MM.1S (cell line): ENCODE measurements around the gene NXN.
"Not testable (repeated sequence)": the region's sequence is repeated elsewhere in the genome, so short reads cannot be mapped to it uniquely, and the experiment has no call there.

ENCODE experiments used
- DNase-seq: peaks from one replicate; pipeline ENCODE4 v3.0.0-alpha.2; 2015
- H2AFZ ChIP-seq: fragments of 300-600 bp; sonication (generic); 2 replicates; pipeline ENCODE4 v1.6.0; 2016; ENCODE audit warnings: antibody characterized with exemption, low read length
- H3F3A ChIP-seq: fragments of 300-600 bp; sonication (generic); 2 replicates; pipeline ENCODE4 v1.6.1; 2016; ENCODE audit warnings: mild to moderate bottlenecking, antibody characterized with exemption, low read length, moderate library complexity, mixed read lengths; ENCODE audit not compliant: insufficient read depth
- H3K27ac ChIP-seq: fragments of 300-600 bp; sonication (generic); 2 replicates; pipeline ENCODE4 v1.5.1; 2016; ENCODE audit warnings: mild to moderate bottlenecking, low read length
- H3K27me3 ChIP-seq: fragments of 300-600 bp; sonication (generic); replicated peaks from 2 replicates; pipeline ENCODE4 v1.6.0; 2016; ENCODE audit warnings: low read length; ENCODE audit not compliant: insufficient read depth
- H3K36me3 ChIP-seq: fragments of 300-600 bp; sonication (generic); replicated peaks from 2 replicates; pipeline ENCODE4 v1.6.1; 2016; ENCODE audit warnings: mild to moderate bottlenecking, low read length, mixed read lengths; ENCODE audit not compliant: insufficient read depth
- H3K4me1 ChIP-seq: fragments of 300-600 bp; sonication (generic); 2 replicates; pipeline ENCODE4 v1.6.1; 2016; ENCODE audit warnings: low read length, mixed read lengths
- H3K4me2 ChIP-seq: fragments of 300-600 bp; sonication (generic); 2 replicates; pipeline ENCODE4 v1.6.0; 2016; ENCODE audit warnings: low read depth, low read length
- H3K4me3 ChIP-seq: fragments of 300-600 bp; sonication (generic); 2 replicates; pipeline ENCODE4 v1.5.1; 2016; ENCODE audit warnings: low read length, mixed read lengths
- H3K79me2 ChIP-seq: fragments of 300-600 bp; sonication (generic); 2 replicates; pipeline ENCODE4 v1.6.1; 2016; ENCODE audit warnings: mixed run types, low read length, mixed read lengths
- H3K9ac ChIP-seq: fragments of 300-600 bp; sonication (generic); 2 replicates; pipeline ENCODE4 v1.6.1; 2016; ENCODE audit warnings: low read length, mixed read lengths
- H3K9me2 ChIP-seq: fragments of 300-600 bp; sonication (generic); replicated peaks from 2 replicates; pipeline ENCODE4 v1.6.1; 2016; ENCODE audit warnings: mild to moderate bottlenecking, low read length, mixed read lengths; ENCODE audit not compliant: insufficient read depth
- H3K9me3 ChIP-seq: fragments of 300-600 bp; sonication (generic); replicated peaks from 2 replicates; pipeline ENCODE4 v1.6.1; 2016; ENCODE audit warnings: mild to moderate bottlenecking, low read length, mixed read lengths; ENCODE audit not compliant: insufficient read depth
- H4K20me1 ChIP-seq: fragments of 300-600 bp; sonication (generic); 2 replicates; pipeline ENCODE4 v1.6.1; 2016; ENCODE audit warnings: mild to moderate bottlenecking, low read length, moderate library complexity, mixed read lengths; ENCODE audit not compliant: insufficient read depth
- EZH2 ChIP-seq: fragments of 300-600 bp; sonication (generic); optimal IDR thresholded peaks from 2 replicates; pipeline ENCODE3; 2017; ENCODE audit warnings: low read depth, mild to moderate bottlenecking, antibody characterized with exemption, low read length, mixed read lengths
- EZH2phosphoT487 ChIP-seq: fragments of 300-600 bp; sonication (generic); IDR thresholded peaks from 2 replicates; pipeline ENCODE4 v1.6.1; 2018; ENCODE audit warnings: antibody characterized with exemption, low read length
- TF ChIP-seq, protein P1 (sequence below): fragments of 300-600 bp; sonication (generic); IDR thresholded peaks from 2 replicates; pipeline ENCODE4 v1.5.1; 2016; ENCODE audit warnings: antibody characterized with exemption, low read length, mixed read lengths

NXN gene

DNA sequence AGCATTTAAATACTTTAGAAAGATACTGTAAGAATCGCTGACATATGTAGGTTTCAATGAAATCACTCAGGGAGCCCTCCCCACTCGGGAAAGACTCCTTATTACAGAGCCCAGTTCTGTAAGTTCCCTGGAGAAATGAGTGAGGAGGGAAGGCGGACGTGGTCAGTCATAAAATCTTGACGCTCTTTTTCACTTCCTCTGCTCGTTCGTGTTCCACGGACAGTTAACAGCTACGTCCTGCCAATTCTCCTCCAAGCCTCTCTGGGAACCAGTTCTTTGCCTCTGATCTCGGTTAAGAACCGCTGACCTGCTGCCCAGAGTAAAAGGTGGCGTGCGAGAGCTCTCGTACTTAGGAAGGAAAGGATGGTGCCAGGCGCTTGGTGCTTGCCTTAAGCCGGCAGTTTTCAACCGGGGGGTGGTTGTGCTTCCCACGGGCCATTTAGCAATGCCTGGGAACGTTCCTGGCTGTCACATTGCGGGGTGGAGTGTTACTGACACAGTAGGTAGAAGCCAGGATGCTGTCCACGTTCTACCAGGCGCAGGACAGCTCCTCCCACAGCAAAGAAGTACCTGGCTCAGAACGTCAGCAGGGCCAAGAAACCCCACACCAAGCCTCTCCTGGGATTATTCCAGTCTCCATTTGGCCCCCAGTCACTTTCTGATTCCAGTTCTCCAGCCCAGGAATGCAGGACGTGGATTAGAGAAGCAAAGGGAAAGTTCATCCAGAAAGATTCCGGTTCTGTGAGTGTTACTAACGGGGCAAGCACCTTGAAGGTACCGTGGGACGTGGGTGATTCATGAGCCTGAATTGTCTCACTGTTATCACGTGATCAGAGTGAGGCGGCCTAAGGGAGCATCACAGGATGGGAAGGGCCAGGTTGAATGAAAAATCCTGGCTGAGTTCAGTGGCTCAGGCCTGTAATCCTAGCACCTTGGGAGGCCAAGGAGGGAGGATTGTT, 109.7 kb downstream of the NXN start:
- Histone ChIP-seq H4K20me1 (no peaks in the 10 kb centered on the region), H3K4me2 (no peak overlapping the region), H3K4me1 (no peaks in the 10 kb centered on the region), H3K9ac (no peak overlapping the region), H3F3A (no peaks in the 10 kb centered on the region), H3K27ac (no peak overlapping the region), H2AFZ (no peak overlapping the region), H3K27me3 (peaks cover 94% of the 10 kb centered on the region), H3K9me2 (no peaks in the 10 kb centered on the region), H3K9me3 (no peaks in the 10 kb centered on the region), H3K4me3 (no peak overlapping the region), H3K36me3 (no peaks in the 10 kb centered on the region), H3K79me2 (no peaks in the 10 kb centered on the region)
- no peak for TF ChIP-seq EZH2phosphoT487
- TF ChIP-seq EZH2: no peak
- TF ChIP-seq, protein P1, sequence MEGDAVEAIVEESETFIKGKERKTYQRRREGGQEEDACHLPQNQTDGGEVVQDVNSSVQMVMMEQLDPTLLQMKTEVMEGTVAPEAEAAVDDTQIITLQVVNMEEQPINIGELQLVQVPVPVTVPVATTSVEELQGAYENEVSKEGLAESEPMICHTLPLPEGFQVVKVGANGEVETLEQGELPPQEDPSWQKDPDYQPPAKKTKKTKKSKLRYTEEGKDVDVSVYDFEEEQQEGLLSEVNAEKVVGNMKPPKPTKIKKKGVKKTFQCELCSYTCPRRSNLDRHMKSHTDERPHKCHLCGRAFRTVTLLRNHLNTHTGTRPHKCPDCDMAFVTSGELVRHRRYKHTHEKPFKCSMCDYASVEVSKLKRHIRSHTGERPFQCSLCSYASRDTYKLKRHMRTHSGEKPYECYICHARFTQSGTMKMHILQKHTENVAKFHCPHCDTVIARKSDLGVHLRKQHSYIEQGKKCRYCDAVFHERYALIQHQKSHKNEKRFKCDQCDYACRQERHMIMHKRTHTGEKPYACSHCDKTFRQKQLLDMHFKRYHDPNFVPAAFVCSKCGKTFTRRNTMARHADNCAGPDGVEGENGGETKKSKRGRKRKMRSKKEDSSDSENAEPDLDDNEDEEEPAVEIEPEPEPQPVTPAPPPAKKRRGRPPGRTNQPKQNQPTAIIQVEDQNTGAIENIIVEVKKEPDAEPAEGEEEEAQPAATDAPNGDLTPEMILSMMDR: no peak
- no peak for DNase-seq

DNA sequence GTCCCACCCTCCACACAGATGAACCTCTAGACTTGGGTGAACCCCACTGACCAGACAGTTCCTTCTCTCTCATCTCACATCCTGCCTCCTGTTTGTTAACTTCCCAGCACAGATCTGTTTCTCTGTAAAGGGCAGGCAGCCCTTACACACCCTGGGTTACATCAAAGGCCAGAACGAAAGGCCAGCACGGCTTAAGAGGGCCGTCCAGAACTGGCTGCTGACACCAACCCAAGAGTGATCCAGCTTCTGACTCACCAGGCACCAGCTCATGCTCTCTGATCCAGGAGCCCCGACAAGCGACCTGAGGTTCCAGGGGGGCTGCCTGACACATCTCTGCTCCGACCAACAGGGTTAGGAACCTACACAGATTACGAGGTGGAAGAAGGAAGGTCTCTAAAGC, 110.5 kb downstream of the NXN start:
- no peak overlapping the region for H2AFZ ChIP-seq
- no peaks in the 10 kb centered on the region for H3K4me1 ChIP-seq
- no peak overlapping the region for H3K9ac ChIP-seq
- H3K36me3 ChIP-seq: no peaks in the 10 kb centered on the region
- no peak overlapping the region for H3K4me2 ChIP-seq
- no peak for DNase-seq
- no peak overlapping the region for H3K4me3 ChIP-seq
- no peaks in the 10 kb centered on the region for H3K9me2 ChIP-seq
- no peaks in the 10 kb centered on the region for H3K9me3 ChIP-seq
- no peak overlapping the region for H3K27ac ChIP-seq
- TF ChIP-seq, protein P1: no peak
- TF ChIP-seq EZH2phosphoT487 (no peak), EZH2 (no peak)
- no peaks in the 10 kb centered on the region for H3K79me2 ChIP-seq
- H3F3A ChIP-seq: no peaks in the 10 kb centered on the region
- H4K20me1 ChIP-seq: no peaks in the 10 kb centered on the region
- H3K27me3 ChIP-seq: peaks cover 96% of the 10 kb centered on the region

DNA sequence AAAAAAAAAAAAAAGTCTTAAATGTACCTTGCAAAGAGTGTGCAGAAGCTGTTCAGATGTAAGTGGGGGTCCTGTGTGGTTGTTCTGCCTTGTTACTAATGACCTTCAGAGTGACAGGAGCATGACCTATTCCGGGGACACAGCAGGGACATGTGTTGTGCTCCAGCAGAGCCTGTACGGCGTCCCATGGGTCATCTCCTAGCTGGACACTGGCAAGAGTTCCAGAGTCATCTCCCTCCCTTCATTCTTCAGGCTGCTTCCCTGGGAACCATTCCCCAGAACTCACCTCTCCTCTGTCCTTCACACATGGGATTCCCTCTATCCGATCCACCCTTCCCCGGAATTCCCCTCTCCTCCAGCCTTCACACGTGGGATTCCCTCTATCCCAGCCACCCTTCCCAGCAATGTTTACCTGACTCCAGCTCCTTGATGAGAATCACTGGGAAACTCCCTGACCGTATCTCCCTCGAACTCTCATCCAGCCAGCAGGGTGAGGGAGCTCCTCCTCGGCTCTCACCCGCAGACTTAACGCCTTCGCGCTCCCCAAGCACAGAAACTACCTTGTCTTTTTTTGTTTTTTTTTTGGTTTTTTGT, 111.6 kb downstream of the NXN start:
- Histone ChIP-seq H3K9me3 (no peaks in the 10 kb centered on the region), H3K27me3 (peaks cover 94% of the 10 kb centered on the region), H3K9ac (no peak overlapping the region), H3K79me2 (no peaks in the 10 kb centered on the region), H3K4me3 (no peak overlapping the region), H3K27ac (no peak overlapping the region), H4K20me1 (no peaks in the 10 kb centered on the region), H3K36me3 (no peaks in the 10 kb centered on the region), H3K4me2 (no peak overlapping the region), H3K4me1 (no peaks in the 10 kb centered on the region), H3K9me2 (no peaks in the 10 kb centered on the region), H2AFZ (no peak overlapping the region), H3F3A (no peaks in the 10 kb centered on the region)
- TF ChIP-seq EZH2phosphoT487: no peak
- TF ChIP-seq, protein P1: no peak
- TF ChIP-seq EZH2: no peak
- DNase-seq: no peak

DNA sequence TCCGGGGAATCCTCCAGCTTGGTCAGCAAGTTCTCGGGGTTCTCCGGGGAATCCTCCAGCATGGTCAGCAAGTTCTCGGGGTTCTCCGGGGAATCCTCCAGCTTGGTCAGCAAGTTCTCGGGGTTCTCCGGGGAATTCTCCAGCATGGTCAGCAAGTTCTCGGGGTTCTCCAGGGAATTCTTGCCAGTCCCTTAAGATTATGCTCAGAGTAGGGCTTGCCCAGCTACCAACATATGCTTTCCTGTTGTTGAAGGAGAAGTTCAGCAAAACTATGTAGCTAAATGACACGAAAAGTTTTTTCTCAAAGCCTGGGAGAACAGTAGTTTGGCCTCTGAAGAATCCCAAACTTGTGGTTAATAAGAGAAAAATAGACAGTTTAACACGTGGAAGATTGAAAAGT, 112.3 kb downstream of the NXN start:
- not testable (repeated sequence) for H3K27ac ChIP-seq, H3K79me2 ChIP-seq, H3K4me2 ChIP-seq, H3K4me1 ChIP-seq, H3K9me2 ChIP-seq, H3K36me3 ChIP-seq, H3K4me3 ChIP-seq, H4K20me1 ChIP-seq, DNase-seq, H3K9ac ChIP-seq, H2AFZ ChIP-seq, H3K9me3 ChIP-seq, H3F3A ChIP-seq
- peaks cover 94% of the 10 kb centered on the region for H3K27me3 ChIP-seq
